Medulla oblongata (tissue), 1 donor: ENCODE results near the gene KCNAB2.

Experiments
- DNase-seq: peaks from one replicate; pipeline ENCODE4 v3.0.0-alpha.2; 2015; ENCODE audit errors: extremely low spot score

Gene KCNAB2

GRCh38 chr1:6127587-6128163 lies 82.0 kb downstream of the KCNAB2 start:
- DNase-seq: peak; percentile 49

DNA sequence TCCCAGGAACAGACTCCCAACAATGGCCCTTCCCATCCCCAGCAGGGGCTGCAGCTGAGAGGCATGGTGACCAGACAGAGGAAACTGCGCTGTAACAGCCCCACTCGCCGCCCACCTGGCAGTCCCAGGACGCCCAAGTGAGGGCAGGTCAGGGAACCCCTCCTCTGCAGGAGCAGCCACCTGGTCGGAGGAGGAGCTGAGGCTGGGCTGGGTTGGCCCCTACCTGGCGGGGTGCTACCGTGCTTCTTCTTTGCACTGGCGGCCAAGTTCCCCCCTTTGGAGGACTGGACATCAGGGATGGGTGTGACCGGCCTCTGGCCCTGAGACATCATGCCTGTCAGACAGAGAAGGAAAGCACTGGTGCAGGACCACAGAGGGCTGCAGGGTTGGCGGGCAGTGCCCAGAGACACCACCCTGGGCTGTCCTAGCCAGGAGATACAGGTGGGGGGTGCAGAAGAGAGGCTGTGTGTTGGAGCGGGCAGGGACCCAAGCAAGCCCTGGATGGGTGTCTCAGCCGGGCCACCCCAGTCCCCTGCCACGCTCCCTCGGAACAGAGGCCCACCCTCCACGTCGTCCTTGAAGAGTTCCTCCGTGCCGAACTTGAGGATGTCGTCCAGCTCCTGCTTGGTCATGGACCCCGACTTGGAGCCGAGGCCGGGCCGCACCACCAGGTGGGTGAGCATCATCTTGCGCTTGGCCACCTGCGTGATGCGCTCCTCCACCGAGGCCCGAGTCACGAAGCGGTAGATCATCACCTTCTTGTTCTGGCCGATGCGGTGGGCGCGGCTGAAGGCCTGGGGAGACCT lies 82.8 kb downstream of the KCNAB2 start:
- DNase-seq: no peak

- DNase-seq: no peak
These were observed 83.6 kb downstream of the KCNAB2 start for GRCh38 chr1:6129313-6129712.

DNA sequence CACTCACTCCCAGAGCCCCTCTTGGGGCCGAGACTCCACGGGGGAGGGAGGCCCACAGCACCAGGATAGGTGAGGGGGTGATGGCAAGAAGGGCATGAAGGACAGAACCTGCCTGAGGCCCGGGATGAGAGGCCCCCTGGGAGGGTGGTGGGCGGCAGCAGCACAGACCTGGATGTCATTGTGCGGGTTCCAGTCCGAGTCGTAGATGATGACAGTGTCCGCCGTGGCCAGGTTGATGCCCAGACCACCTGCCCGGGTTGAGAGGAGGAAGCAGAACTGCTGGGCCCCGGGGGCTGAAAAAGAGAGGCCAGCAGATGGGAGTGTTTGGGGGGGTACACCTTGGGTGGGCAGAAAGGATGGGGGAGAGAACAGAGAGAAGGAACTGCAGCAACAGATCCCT lies 84.3 kb downstream of the KCNAB2 start:
- no peak for DNase-seq

DNA sequence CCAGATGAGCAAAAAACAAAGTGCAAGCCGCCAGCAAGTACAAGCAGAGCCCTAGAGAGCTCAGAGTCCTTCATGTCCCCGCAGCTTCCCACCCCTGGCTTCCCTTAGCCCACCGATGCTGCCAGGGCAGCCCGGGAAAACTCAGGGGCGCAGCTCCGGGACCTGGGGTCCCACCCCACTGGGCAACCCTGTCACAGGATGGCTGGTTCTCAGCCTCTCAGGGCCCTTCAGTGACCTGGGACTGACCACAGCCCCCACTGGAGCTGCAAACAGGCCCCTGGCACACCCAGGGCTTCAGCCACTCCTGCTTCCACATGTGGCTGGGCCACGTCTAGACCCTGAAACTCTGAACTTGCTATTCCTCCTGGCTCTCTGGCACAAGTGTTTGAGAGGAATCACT lies 84.9 kb downstream of the KCNAB2 start:
- DNase-seq: no peak

- no peak for DNase-seq
These were observed 85.9 kb downstream of the KCNAB2 start for GRCh38 chr1:6131561-6131960.

DNA sequence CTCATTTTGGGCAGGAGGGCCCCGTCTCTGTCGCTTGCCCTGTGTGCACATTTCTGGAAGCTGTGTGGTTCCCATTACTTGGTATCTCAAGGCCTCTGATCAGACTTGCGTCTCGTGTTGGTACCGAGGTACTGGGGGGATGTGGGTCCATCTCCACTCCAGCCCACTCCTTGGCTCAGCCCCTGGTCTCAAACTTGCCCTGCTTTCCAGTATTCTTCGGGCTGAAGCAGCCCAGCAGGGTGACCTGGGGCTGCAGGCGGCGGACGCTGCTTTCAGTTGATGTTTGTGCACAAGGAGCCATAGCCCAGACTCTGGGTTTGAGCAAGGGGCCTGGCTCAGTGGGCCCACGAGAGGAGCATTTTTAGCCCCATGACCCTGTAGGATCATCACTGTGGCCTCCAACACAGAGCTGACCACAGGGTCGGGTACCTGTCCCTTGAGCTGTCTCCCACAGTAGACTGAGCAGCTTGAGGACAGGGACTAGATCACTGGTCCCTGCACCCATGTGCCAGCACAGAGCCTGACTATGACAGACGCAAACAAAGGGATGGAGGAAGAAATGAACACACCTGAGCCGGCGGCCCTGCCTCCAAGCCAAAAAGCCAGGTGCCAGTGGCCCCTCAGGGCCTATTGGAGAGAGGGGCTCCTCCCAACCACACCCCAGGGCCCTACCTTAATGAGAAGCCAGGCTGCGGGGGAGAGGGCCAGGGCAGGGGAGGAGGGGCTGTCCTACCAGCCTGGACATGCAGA lies 87.6 kb downstream of the KCNAB2 start:
- DNase-seq: no peak

DNA sequence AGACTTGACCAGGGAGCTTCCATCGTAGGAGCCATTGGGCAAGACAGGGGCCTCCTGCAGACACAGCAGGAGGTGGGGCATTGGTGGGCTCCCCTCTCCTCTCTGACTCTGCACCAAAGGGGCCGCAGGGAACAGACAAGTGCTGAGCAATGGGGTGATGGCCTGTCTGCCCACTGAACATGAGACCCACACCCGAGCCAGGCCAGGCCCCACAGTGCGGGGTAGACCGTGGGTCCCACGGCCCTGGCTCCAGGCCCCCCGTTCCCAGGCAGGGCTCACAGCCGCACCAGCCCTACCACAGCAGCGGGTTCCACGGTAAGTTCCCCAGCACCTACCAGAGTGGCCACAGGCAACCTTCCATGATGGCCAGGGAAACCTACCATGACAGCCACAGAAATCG lies 88.5 kb downstream of the KCNAB2 start:
- no peak for DNase-seq

GRCh38 chr1:6134741-6135510 lies 89.2 kb downstream of the KCNAB2 start:
- no peak for DNase-seq

DNA sequence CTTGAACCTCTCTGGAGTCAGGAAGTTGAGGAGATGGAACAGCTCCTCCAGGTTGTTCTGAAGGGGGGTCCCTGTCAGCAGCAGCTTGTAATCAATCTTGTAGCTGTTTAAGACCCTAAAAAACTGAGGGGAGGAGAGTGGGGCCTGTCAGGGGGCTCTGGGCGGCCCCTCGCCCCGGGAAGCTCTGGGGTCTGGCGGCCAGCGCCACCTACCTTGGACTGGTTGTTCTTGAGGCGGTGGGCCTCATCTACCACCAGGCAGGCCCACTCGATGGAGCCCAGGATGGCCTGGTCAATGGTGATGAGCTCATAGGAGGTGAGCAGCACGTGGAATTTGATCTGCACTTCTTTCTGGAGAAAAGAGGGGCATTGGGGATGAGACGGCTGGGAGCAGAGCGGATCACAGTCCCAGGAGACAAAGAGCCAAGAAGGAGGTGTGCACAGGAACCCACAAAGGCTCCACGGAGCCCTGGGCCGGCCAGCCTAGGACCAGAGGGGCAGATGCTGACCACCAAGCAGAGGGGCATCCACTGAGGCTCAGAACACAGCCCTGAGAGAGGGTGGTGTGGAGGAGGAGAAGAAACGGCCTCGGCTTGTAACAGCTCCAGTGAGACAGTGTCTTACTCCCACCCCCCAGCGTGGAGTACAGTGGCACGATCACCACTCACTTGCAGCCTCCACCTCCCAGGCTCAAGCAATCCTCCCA lies 91.0 kb downstream of the KCNAB2 start:
- no peak for DNase-seq

- no peak for DNase-seq
These were observed 92.1 kb downstream of the KCNAB2 start for GRCh38 chr1:6137758-6138157.

DNA sequence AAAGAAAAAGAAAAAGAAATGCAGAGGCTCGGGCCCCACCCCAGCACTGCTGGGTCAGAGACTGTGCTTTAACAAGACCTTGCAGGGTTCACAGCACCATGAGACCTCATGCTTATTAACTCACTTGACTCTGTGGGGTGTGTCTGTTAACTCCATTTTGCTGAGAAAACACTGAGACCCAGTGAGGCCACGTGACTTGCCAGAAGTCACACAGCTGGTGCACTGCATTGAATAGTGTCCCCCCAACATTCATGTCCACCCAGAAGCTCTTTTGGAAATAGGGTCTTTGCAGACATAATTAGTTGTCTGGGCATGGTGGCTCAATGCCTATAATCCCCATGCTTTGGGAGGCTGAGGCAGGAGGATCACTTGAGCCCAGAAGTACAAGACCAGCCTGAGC lies 94.7 kb downstream of the KCNAB2 start:
- no peak for DNase-seq

GRCh38 chr1:6141592-6141991 lies 95.9 kb downstream of the KCNAB2 start:
- no peak for DNase-seq

DNA sequence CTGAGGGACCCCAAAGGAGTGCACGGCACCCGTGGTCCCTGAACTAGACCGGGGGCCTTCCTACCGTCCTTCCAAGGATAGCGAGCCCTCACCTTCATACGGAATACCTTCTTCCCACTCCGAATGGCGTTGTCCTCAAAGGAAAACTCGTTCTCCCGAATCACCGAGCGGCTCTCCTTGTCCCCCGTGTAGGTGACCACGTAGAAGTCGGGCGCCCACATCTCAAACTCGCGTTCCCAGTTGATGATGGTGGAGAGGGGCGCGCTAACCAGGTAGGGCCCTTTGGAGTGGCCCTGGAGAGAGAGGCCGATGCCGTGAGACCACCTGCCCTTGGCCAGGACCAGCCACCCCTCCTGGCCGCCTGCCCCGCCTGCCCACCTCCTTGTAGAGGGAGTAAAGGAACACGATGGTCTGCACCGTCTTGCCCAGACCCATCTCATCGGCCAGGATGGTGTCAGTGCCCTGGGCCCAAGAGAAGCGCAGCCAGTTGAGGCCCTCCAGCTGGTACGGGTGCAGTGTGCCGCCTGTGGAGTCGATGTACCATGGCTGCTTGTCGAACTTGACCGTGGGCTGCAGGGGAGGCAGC lies 96.4 kb downstream of the KCNAB2 start:
- no peak for DNase-seq

DNA sequence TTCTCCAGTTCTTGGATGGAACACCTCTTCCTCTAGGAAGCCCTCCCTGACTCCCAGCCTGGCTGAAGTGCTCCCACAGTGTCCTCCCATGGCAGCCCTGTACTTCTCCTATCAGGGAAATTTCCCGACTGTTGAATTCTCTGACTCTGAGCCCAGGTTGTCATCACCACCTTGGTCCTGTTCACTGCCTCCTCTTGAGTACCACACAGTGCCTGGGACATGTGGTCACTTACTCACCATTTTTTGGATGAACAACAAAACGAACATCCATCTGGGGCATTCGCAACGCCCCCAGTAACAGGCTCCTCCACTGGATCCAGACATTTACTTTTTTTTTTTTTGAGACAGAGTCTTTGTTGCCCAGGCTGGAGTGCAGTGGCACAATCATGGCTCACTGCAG lies 97.0 kb downstream of the KCNAB2 start:
- no peak for DNase-seq

GRCh38 chr1:6143395-6143794 lies 97.7 kb downstream of the KCNAB2 start:
- DNase-seq: no peak

DNA sequence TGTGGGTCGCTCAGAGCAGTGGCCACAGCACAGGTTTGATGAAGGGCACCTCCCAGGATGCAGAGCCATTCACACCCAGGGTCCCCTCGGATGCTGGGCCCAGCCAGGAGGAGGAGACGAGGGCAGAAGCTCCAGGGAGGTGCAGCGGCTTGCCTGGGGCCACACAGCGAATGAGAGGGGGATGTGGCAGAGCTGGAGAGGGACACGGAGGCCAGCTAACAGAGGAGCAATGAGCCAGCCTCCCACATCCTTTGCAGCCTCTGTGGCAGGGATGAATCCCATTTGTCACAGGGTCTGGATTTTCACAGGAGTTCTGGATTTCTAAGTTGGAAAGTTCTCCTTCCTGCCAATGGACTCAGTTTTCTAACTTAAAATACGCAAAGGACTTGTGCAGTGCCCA lies 98.5 kb downstream of the KCNAB2 start:
- DNase-seq: no peak

- no peak for DNase-seq
These were observed 99.1 kb downstream of the KCNAB2 start for GRCh38 chr1:6144647-6145395.

DNA sequence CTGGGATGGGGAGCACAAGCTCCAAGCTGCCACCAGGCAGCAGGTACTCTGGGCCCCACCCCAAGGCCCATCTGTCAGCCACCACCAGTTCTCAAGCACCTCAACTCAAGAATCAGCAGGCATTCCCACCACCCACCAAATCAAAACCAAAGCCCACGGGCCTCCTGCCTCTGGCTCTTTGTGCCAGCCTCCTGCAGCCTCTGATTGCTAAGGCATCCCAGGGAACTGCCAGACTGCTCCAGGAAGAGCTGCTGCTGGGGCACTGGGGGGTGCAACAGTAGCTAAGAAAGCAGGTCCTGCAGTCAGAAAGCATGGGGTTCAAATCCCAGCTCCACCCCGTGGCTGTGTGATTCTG lies 99.7 kb downstream of the KCNAB2 start:
- DNase-seq: no peak

- no peak for DNase-seq
These were observed 100.2 kb downstream of the KCNAB2 start for GRCh38 chr1:6145864-6146410.
